A673 (cell line): Measurements from ENCODE around the gene RUNX2. TPM values are rescaled to one million over a fixed set of nuclear protein-coding genes. Genes with fewer than 3 reads are reported as not detected.

ENCODE experiments used
- BruUV-seq: library from RNA; stranded (reverse); fragments of 400-500 nt; replicated peaks from 2 replicates; lab custom pipeline; 2021; lab: Mats Ljungman, UMichigan
- CTCF ChIA-PET: fragments of 300-600 bp; sonication (Branson Sonifier 250); formaldehyde crosslinking; loops from one replicate; lab custom pipeline; 2022; ENCODE audit warnings: antibody characterized with exemption; lab: Charles Lee
- POLR2A ChIA-PET: fragments of 300-600 bp; sonication (Branson Sonifier 250); formaldehyde crosslinking; loops from one replicate; lab custom pipeline; 2022; ENCODE audit warnings: antibody characterized with exemption; ENCODE audit not compliant: low non-redundant PET; lab: Charles Lee
- DNase-seq: peaks from one replicate; pipeline ENCODE4 v3.0.0-alpha.2; 2015; ENCODE audit warnings: low spot score
- H3K27ac ChIP-seq: fragments of 200-600 bp; sonication (generic); 2 replicates; pipeline ENCODE4 v1.5.1; 2016; ENCODE audit warnings: mixed run types, low read depth, mild to moderate bottlenecking, mixed read lengths, antibody characterized with exemption, low read length; ENCODE audit not compliant: poor library complexity, severe bottlenecking
- H3K27me3 ChIP-seq: fragments of 200-600 bp; sonication (generic); replicated peaks from 2 replicates; pipeline ENCODE4 v1.6.1; 2017; ENCODE audit warnings: mixed run types, low read depth, mild to moderate bottlenecking, mixed read lengths, antibody characterized with exemption, low read length; ENCODE audit not compliant: insufficient read depth, poor library complexity
- H3K36me3 ChIP-seq: fragments of 200-600 bp; sonication (generic); 2 replicates; pipeline ENCODE4 v1.6.1; 2016; ENCODE audit warnings: mixed run types, mild to moderate bottlenecking, mixed read lengths, antibody characterized with exemption, low read length; ENCODE audit not compliant: insufficient read depth, poor library complexity, severe bottlenecking
- H3K4me1 ChIP-seq: fragments of 200-600 bp; sonication (generic); 2 replicates; pipeline ENCODE4 v1.6.1; 2017; ENCODE audit warnings: mixed run types, mild to moderate bottlenecking, mixed read lengths, antibody characterized with exemption, low read length; ENCODE audit not compliant: insufficient read depth, poor library complexity, severe bottlenecking
- H3K4me3 ChIP-seq: fragments of 200-600 bp; sonication (generic); 2 replicates; pipeline ENCODE4 v1.5.1; 2016; ENCODE audit warnings: low read depth, mixed run types, mild to moderate bottlenecking, mixed read lengths, low read length; ENCODE audit not compliant: poor library complexity, severe bottlenecking
- H3K9me3 ChIP-seq: fragments of 200-600 bp; sonication (generic); 2 replicates; pipeline ENCODE4 v1.6.1; 2016; ENCODE audit warnings: mixed run types, low read depth, mild to moderate bottlenecking, mixed read lengths, antibody characterized with exemption, low read length; ENCODE audit not compliant: poor library complexity, severe bottlenecking
- EZH2 ChIP-seq: fragments of 200-600 bp; sonication (generic); IDR thresholded peaks from 2 replicates; pipeline ENCODE4 v1.6.1; 2017; ENCODE audit warnings: borderline replicate concordance, low read depth, mild to moderate bottlenecking, mixed read lengths, antibody characterized with exemption, low read length; ENCODE audit not compliant: poor library complexity, severe bottlenecking
- intact Hi-C: fragments of 100-400 bp; cut with micrococcal nuclease; formaldehyde crosslinking; loops from one replicate; pipeline ENCODE4 v1.10.0; 2022; ENCODE audit not compliant: unreplicated experiment
- total RNA-seq: library from RNA; stranded (reverse); gene quantifications from 2 replicates; pipeline ENCODE4 v1.2.3, GENCODE V29; 2021
- TF ChIP-seq, protein P1 (sequence below): fragments of 300-800, 200-600 bp; sonication (generic); conservative IDR thresholded peaks from 2 replicates; pipeline ENCODE4 v1.5.1; 2017; ENCODE audit warnings: low read depth, mild to moderate bottlenecking, antibody characterized with exemption, low read length, moderate library complexity, mixed read lengths

RUNX2 gene
- total RNA-seq, 1 experiment from 2014 or later = 4.9 TPM

DNA sequence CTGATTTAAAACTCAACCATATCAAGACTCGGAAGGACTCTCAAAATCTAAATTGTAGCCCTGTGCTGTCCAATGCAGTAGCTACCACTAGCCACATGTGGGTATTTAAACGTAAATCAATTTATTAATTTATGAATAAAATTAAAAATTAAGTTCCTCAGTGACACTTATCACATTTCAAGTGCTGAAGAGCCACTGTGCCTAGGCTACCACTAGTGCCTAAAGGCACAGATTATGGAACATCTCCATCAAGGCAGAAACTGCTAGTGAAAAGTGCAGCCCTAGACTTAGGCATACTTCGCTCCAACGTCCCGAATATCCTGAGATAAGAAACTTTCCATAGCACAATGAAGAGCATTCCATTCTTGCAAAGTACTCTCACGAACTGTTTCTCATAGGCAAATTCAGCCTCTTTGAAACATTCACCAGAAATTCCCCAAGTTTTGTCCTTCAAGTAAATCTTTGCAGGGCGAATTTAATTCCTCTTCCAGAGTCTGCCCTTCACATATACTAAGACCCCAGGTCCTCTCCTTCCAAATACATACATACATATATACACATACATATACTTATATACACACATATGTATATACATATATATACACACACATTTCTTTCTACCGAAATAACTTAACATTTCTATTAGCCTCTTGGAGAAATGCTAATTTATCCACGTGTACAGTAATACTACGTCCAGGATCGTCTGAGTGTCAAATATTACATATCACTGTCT, 48.3 kb downstream of the RUNX2 start:
- ChIA-PET POLR2A (no interaction called here), CTCF (interaction anchor here (1.7 kb wide), 1 partner anchor 546 kb away, joined by 7 read pairs; no protein-coding TSS in a partner anchor)
- no peaks in the 10 kb centered on the region for H3K36me3 ChIP-seq
- H3K4me3 ChIP-seq = peak overlapping the region; percentile 95
- intact Hi-C loops = loop anchor here (2.0 to 5.0 kb wide), 2 partner anchors 78 to 519 kb away; no protein-coding TSS in a partner anchor
- no peak for DNase-seq
- TF ChIP-seq, protein P1, sequence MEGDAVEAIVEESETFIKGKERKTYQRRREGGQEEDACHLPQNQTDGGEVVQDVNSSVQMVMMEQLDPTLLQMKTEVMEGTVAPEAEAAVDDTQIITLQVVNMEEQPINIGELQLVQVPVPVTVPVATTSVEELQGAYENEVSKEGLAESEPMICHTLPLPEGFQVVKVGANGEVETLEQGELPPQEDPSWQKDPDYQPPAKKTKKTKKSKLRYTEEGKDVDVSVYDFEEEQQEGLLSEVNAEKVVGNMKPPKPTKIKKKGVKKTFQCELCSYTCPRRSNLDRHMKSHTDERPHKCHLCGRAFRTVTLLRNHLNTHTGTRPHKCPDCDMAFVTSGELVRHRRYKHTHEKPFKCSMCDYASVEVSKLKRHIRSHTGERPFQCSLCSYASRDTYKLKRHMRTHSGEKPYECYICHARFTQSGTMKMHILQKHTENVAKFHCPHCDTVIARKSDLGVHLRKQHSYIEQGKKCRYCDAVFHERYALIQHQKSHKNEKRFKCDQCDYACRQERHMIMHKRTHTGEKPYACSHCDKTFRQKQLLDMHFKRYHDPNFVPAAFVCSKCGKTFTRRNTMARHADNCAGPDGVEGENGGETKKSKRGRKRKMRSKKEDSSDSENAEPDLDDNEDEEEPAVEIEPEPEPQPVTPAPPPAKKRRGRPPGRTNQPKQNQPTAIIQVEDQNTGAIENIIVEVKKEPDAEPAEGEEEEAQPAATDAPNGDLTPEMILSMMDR = no peak
- TF ChIP-seq EZH2 = no peak
- peak overlapping the region; percentile 99 for H3K27ac ChIP-seq
- no peaks in the 10 kb centered on the region for H3K9me3 ChIP-seq
- no peaks in the 10 kb centered on the region for H3K27me3 ChIP-seq
- no TSS peak for BruUV-seq
- H3K4me1 ChIP-seq = peaks cover 4% of the 10 kb centered on the region

DNA sequence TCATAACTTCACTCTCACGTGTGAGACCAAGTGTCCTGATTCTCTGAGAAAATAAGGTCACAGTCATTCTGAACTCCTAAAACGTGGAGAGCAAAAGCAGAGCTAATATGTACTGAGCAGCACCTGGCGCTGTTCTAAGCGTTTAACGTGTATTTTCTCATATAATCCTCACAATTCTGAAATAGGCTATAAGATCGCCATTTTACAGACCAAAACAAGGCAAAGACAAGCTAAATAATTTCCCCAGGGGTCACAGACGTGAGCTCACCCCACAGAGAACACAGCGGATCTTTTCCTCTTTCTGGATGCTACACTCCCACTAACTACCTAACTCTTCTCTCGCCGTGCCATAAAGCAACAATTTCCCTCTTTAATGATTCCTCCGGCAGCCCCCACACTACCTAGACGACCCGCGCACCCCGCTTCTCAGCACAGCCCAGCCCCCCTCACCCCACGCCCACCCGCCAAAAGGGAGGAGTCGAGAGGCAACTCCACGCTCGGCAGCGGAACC, 49.0 kb downstream of the RUNX2 start:
- Histone ChIP-seq H3K9me3 (no peaks in the 10 kb centered on the region), H3K4me3 (peak overlapping the region; percentile 95), H3K4me1 (peaks cover 4% of the 10 kb centered on the region), H3K27ac (peak overlapping the region; percentile 99), H3K27me3 (no peaks in the 10 kb centered on the region), H3K36me3 (no peaks in the 10 kb centered on the region)
- intact Hi-C loops = loop anchor here (2.0 to 5.0 kb wide), 2 partner anchors 78 to 520 kb away; no protein-coding TSS in a partner anchor
- ChIA-PET POLR2A (no interaction called here), CTCF (interaction anchor here (0.6 to 1.7 kb wide), 2 partner anchors 545 to 720 kb away, joined by 7 read pairs; no protein-coding TSS in a partner anchor)
- TSS peak; percentile 84 for BruUV-seq
- TF ChIP-seq, protein P1 = no peak
- TF ChIP-seq EZH2 = no peak
- DNase-seq = peak; percentile 11

DNA sequence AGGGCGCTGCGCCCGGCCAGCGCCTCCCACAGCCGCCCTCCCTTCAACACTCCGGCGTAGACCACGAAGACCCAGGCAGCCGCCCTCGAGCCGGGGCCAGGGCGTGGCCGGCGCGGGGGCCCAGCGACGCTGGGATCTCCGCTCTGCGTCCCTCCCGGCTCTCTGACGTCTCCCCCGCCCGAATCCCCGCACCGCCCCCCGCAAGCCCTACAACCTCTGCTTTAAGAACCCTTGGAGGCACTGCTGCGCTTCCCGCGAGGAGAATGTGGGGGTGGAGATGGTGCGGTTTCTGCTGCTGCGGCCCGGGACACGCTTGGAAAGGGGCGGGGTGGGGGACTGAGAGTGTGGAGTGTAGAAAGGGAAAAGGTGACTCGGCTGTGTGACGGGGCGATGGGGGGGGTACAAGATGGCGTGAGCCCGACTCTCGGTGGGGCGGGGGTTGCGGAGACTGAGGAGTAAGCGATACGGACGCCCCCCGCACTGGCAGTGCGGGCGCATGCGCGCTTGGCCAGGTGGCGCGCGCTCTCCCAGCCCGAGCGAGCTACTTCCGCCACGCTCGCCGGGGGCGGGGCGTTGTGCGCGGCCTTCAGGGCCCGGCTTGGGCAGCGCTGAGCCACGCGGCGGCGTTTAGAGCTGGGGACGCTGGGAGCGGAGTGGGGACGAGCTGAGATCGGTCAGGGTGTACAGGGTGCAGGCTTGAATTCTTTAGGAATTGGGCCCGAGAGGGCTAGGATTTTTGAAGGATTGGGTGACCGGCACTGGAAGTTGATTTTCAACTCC, 49.6 kb downstream of the RUNX2 start, which contains the start of gene SUPT3H:
Gene SUPT3H (minus strand): TSS at position 381 of the 780 bp plus-strand sequence.
- no peaks in the 10 kb centered on the region for H3K27me3 ChIP-seq
- DNase-seq = peak; percentile 98
- no peaks in the 10 kb centered on the region for H3K9me3 ChIP-seq
- no peaks in the 10 kb centered on the region for H3K36me3 ChIP-seq
- no peak for TF ChIP-seq EZH2
- TF ChIP-seq, protein P1 = 0 out of 2 replicates have a peak, but pooled peaks have one; percentile 10
- ChIA-PET POLR2A (interaction anchor here (0.6 to 1.3 kb wide), 5 partner anchors 10 to 480 kb away, joined by 3 to 5 read pairs (median 3); no protein-coding TSS in a partner anchor), CTCF (interaction anchor here (0.6 to 1.7 kb wide), 6 partner anchors 9 to 720 kb away, joined by 3 to 7 read pairs (median 5); no protein-coding TSS in a partner anchor)
- peak within 1 kb of the TSS; percentile 99 for H3K27ac ChIP-seq
- H3K4me1 ChIP-seq = peaks cover 4% of the 10 kb centered on the region
- intact Hi-C loops = loop anchor here (2.0 to 5.0 kb wide), 2 partner anchors 79 to 520 kb away; no protein-coding TSS in a partner anchor
- H3K4me3 ChIP-seq = peak within 1 kb of the TSS; percentile 95
- BruUV-seq = no TSS peak
